B cell (primary cell): ENCODE results near the gene NGEF. TPM values are rescaled to one million over a fixed set of nuclear protein-coding genes. Genes with fewer than 3 reads are reported as not detected.

Experiments
- ATAC-seq: fragments of 200-7000 bp; cut with Tn5 transposase; one replicate; pipeline ENCODE4 v1.10.0; 2021; ENCODE audit warnings: low read depth, mild to moderate bottlenecking, moderate number of reproducible peaks, moderate library complexity
- CTCF ChIA-PET: fragments of 350-600 bp; sonication (Branson Sonifier 250); formaldehyde crosslinking; loops from one replicate; lab custom pipeline; 2021; ENCODE audit warnings: antibody characterized with exemption, inconsistent platforms; lab: Charles Lee
- POLR2A ChIA-PET: fragments of 350-600 bp; sonication (Branson Sonifier 250); formaldehyde crosslinking; loops from one replicate; lab custom pipeline; 2021; ENCODE audit warnings: antibody characterized with exemption; lab: Charles Lee
- DNase-seq: peaks from one replicate; pipeline ENCODE4 v3.0.0; 2013
- H2AFZ ChIP-seq: 2 replicates; pipeline ENCODE4 v1.6.1; 2012; ENCODE audit warnings: mild to moderate bottlenecking, low read depth, low read length; ENCODE audit not compliant: insufficient read depth, poor library complexity, severe bottlenecking
- H3K27ac ChIP-seq, 2 donors: 1 replicate in 1 of 2; 2 replicates in 1 of 2; pipeline ENCODE4 v1.5.1; 2012 to 2013; ENCODE audit warnings: low read length in 2 of 2, mild to moderate bottlenecking in 2 of 2, moderate library complexity in 1 of 2
- H3K27me3 ChIP-seq, 4 experiments: fragments of 200-600 bp in 1 of 4; sonication (generic) in 1 of 4; replicated peaks in 1 of 4; 1 replicate in 2 of 4; 2 replicates in 2 of 4; pipeline versions ENCODE4 v1.6.1 to v1.7.0; 2013 to 2016; ENCODE audit warnings: low read length in 3 of 4, mild to moderate bottlenecking in 2 of 4, mixed read lengths in 1 of 4, moderate library complexity in 1 of 4; ENCODE audit not compliant: insufficient read depth in 4 of 4, control insufficient read depth in 3 of 4; ENCODE audit errors: control extremely low read depth in 1 of 4
- H3K36me3 ChIP-seq, 2 experiments: replicated peaks in 1 of 2; 1 replicate in 1 of 2; 2 replicates in 1 of 2; pipeline versions ENCODE4 v1.6.1 to v1.7.1; 2013; ENCODE audit warnings: low read length in 1 of 2; ENCODE audit not compliant: insufficient read depth in 2 of 2, control insufficient read depth in 1 of 2; ENCODE audit errors: control extremely low read depth in 1 of 2, extremely low read depth in 1 of 2
- H3K4me1 ChIP-seq, 2 donors: fragments of 200-600 bp in 1 of 2; sonication (generic) in 1 of 2; 1 replicate in 1 of 2; 2 replicates in 1 of 2; pipeline versions ENCODE4 v1.5.1 to v1.6.1; 2013 to 2017; ENCODE audit warnings: low read length in 2 of 2; ENCODE audit not compliant: control insufficient read depth in 2 of 2, insufficient read depth in 2 of 2
- H3K4me2 ChIP-seq: replicated peaks from 2 replicates; pipeline ENCODE3; 2012; ENCODE audit warnings: mild to moderate bottlenecking, low read depth, low read length; ENCODE audit not compliant: poor library complexity, severe bottlenecking
- H3K4me3 ChIP-seq, 5 experiments: fragments of 200-600 bp in 1 of 5; sonication (generic) in 1 of 5; 1 replicate in 3 of 5; 2 replicates in 2 of 5; pipeline versions ENCODE4 v1.5.1 to v1.7.0; 2011 to 2016; ENCODE audit warnings: low read length in 4 of 5, mild to moderate bottlenecking in 4 of 5, low read depth in 2 of 5, control low read depth in 1 of 5, moderate library complexity in 1 of 5; ENCODE audit not compliant: insufficient read depth in 1 of 5; ENCODE audit errors: control extremely low read depth in 1 of 5, extremely low read depth in 1 of 5
- H3K79me2 ChIP-seq: fragments of 200-600 bp; sonication (generic); one replicate; pipeline ENCODE4 v1.6.0; 2016; ENCODE audit warnings: low read length; ENCODE audit not compliant: control insufficient read depth, insufficient read depth
- H3K9ac ChIP-seq: fragments of 200-600 bp; sonication (generic); 2 replicates; pipeline ENCODE4 v1.6.1; 2017; ENCODE audit warnings: mild to moderate bottlenecking, low read length, moderate library complexity
- H3K9me3 ChIP-seq, 3 donors: one replicate each; pipeline versions ENCODE4 v1.6.1 to v1.7.1; 2013; ENCODE audit warnings: low read length in 2 of 3; ENCODE audit not compliant: control insufficient read depth in 2 of 3, insufficient read depth in 1 of 3; ENCODE audit errors: control extremely low read depth in 1 of 3
- H4K20me1 ChIP-seq: 2 replicates; pipeline ENCODE4 v1.6.0; 2012; ENCODE audit warnings: mild to moderate bottlenecking, low read length; ENCODE audit not compliant: insufficient read depth, control insufficient read depth, poor library complexity, severe bottlenecking
- H3K27ac Mint-ChIP-seq: one replicate; pipeline ENCODE4 v1.8.0; 2021; ENCODE audit warnings: mixed read lengths
- H3K27me3 Mint-ChIP-seq: one replicate; pipeline ENCODE4 v1.8.0; 2021; ENCODE audit warnings: mixed read lengths
- H3K4me1 Mint-ChIP-seq: one replicate; pipeline ENCODE4 v1.8.0; 2021; ENCODE audit warnings: mixed read lengths
- H3K4me3 Mint-ChIP-seq: one replicate; pipeline ENCODE4 v1.8.0; 2021; ENCODE audit warnings: mixed read lengths
- H3K9me3 Mint-ChIP-seq: one replicate; pipeline ENCODE4 v1.8.0; 2022; ENCODE audit warnings: mixed read lengths; ENCODE audit not compliant: insufficient read depth
- EZH2 ChIP-seq: IDR thresholded peaks from 2 replicates; pipeline ENCODE4 v1.6.1; 2012; ENCODE audit warnings: borderline replicate concordance, low read depth, mild to moderate bottlenecking, moderate library complexity, low read length; ENCODE audit not compliant: insufficient read depth, poor library complexity, severe bottlenecking
- WGBS: methylation state at CpG from one replicate; pipeline ENCODE4 v1.1.5; 2013; ENCODE audit warnings: missing lambda C conversion rate; ENCODE audit not compliant: insufficient coverage; 5-methylcytosine and 5-hydroxymethylcytosine counted together
- intact Hi-C: fragments of 100-400 bp; cut with micrococcal nuclease; formaldehyde crosslinking; loops from one replicate; pipeline ENCODE4 v1.10.0; 2022
- polyA plus RNA-seq: library from polyadenylated mRNA; depleted of rRNA; stranded (reverse); fragments of >200 nt; gene quantifications from 2 replicates; pipeline ENCODE4 v1.2.3, GENCODE V29; 2012
- total RNA-seq, 2 donors: library from RNA; stranded (reverse); fragments of 120-200 nt in 1 of 2; gene quantifications; 1 replicate in 1 of 2; 2 replicates in 1 of 2; pipeline versions ENCODE4 v1.2.3 to v1.2.4, GENCODE V29; 2013 to 2022
- TF ChIP-seq, protein P1 (sequence below): fragments of 200-600 bp; IDR thresholded peaks from one replicate; pipeline ENCODE4 v1.8.0; 2022; ENCODE audit warnings: antibody characterized with exemption, mild to moderate bottlenecking

NGEF gene
- total and polyA plus RNA-seq, 2 donors (not counting 1 experiment from before 2014, with no cell fraction given) = not detected

DNA sequence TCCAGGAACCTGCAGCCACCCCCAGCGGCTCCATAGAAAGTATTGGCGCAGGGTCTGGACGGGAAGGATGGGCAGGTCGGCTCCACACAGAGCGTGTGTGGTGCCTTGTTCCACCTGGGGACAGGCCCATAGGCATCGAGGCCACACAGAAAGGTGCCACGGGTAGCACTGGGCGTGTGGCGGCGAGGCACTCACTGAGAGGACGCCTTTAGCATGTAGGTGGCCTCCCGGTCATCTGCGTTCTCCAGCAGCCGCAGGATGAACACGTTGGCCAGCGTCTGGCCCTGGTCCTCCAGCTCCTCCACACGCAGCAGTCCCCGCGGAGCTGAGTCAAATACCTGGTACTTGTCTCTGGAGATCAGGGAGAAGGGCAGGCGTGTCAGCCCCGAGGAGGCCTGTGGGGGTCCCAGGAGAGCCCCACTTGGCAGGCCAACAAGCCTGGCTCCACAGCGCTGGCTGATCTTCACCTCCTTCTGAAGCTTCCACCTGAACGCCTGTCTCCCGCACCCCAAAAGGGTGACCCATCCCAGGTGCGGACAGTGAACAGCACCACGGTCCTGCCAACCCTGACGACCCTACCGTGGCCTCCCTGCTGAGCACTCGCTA is 129.8 kb downstream of the NGEF start:
- Mint-ChIP-seq H3K4me3 (no peak overlapping the region), H3K27me3 (peaks cover 5% of the 10 kb centered on the region), H3K27ac (no peak overlapping the region), H3K9me3 (no peaks in the 10 kb centered on the region), H3K4me1 (no peaks in the 10 kb centered on the region)
- DNase-seq = no peak
- no peak for ATAC-seq
- 95% methylated on average over 29 of the region's 29 CpGs for WGBS
- Histone ChIP-seq H3K4me2 (no peak overlapping the region), H3K36me3 (no peaks in the 10 kb centered on the region), H3K9me3 (no peaks in the 10 kb centered on the region), H3K4me3 (no peak overlapping the region), H3K27ac (no peak overlapping the region), H4K20me1 (no peaks in the 10 kb centered on the region), H3K9ac (no peak overlapping the region), H3K27me3 (no peaks in the 10 kb centered on the region), H3K4me1 (no peaks in the 10 kb centered on the region), H3K79me2 (no peaks in the 10 kb centered on the region), H2AFZ (no peak overlapping the region)
- TF ChIP-seq, protein P1, sequence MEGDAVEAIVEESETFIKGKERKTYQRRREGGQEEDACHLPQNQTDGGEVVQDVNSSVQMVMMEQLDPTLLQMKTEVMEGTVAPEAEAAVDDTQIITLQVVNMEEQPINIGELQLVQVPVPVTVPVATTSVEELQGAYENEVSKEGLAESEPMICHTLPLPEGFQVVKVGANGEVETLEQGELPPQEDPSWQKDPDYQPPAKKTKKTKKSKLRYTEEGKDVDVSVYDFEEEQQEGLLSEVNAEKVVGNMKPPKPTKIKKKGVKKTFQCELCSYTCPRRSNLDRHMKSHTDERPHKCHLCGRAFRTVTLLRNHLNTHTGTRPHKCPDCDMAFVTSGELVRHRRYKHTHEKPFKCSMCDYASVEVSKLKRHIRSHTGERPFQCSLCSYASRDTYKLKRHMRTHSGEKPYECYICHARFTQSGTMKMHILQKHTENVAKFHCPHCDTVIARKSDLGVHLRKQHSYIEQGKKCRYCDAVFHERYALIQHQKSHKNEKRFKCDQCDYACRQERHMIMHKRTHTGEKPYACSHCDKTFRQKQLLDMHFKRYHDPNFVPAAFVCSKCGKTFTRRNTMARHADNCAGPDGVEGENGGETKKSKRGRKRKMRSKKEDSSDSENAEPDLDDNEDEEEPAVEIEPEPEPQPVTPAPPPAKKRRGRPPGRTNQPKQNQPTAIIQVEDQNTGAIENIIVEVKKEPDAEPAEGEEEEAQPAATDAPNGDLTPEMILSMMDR = no peak
- TF ChIP-seq EZH2 = no peak
- ChIA-PET POLR2A (no interaction called here), CTCF (no interaction called here)
- intact Hi-C loops = no loop called here

DNA sequence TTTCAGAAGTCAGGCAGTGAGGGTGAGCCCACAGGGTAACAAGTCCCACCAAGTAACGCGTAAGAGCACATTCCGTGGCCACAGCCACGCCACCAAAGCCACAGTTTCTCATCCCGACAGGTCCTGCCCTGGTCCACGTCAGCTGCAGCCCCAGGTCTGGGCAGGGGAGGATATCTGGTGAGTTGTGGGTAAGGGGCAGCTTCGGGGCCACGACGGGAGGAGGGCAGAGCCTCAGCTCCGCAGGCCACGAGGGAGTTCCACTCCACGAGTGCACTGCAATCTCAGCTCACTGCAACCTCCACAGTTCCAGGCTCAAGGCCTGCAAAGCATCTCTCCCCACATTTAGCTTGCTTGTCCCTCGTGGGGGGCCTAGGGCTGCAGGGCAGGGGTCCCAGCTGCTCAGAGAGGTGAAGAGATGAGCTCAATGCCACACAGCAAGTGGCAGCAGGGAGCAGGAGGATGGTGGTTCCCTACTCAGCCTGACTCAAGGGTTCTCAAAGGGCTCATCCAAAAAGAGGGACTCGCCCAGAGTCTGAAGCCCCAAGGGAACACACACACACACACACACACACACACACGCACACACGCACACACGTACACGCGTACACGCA is 130.4 kb downstream of the NGEF start:
- ATAC-seq = no peak
- no peak overlapping the region for H3K27ac ChIP-seq
- intact Hi-C loops = no loop called here
- H3K27me3 Mint-ChIP-seq = peaks cover 8% of the 10 kb centered on the region
- no peak overlapping the region for H3K27ac Mint-ChIP-seq
- no peak for DNase-seq
- H3K9me3 Mint-ChIP-seq = no peaks in the 10 kb centered on the region
- H3K4me3 Mint-ChIP-seq = no peak overlapping the region
- no peak overlapping the region for H3K9ac ChIP-seq
- WGBS = 93% methylated on average over 16 of the region's 20 CpGs
- H3K79me2 ChIP-seq = no peaks in the 10 kb centered on the region
- H3K9me3 ChIP-seq = no peaks in the 10 kb centered on the region
- H3K4me2 ChIP-seq = no peak overlapping the region
- H3K27me3 ChIP-seq = no peaks in the 10 kb centered on the region
- CTCF ChIA-PET = no interaction called here
- POLR2A ChIA-PET = no interaction called here
- no peak overlapping the region for H3K4me3 ChIP-seq
- H3K4me1 Mint-ChIP-seq = peaks cover under 1% of the 10 kb centered on the region
- TF ChIP-seq, protein P1 = no peak
- no peak for TF ChIP-seq EZH2
- no peaks in the 10 kb centered on the region for H3K36me3 ChIP-seq
- no peaks in the 10 kb centered on the region for H3K4me1 ChIP-seq
- H4K20me1 ChIP-seq = no peaks in the 10 kb centered on the region
- no peak overlapping the region for H2AFZ ChIP-seq
